ENCODE measurements around the gene TRDMT1.

TRDMT1 gene

GRCh38 chr10:17174626-17175025 lies 26.8 kb downstream of the TRDMT1 start:
- no peaks in the 10 kb centered on the region for H3K27me3 ChIP-seq (ENCODE audit: insufficient read depth, low read length)
- H3K36me3 ChIP-seq (ENCODE audit: insufficient read depth, low read length): no peaks in the 10 kb centered on the region
- peaks cover 18% of the 10 kb centered on the region for H3K4me1 ChIP-seq (ENCODE audit: insufficient read depth, low read length)
- H3K9me3 ChIP-seq (ENCODE audit: low read length): no peaks in the 10 kb centered on the region
- H2AFZ ChIP-seq (ENCODE audit: low read depth, low read length): no peak overlapping the region
- no peak overlapping the region for H3K4me3 ChIP-seq (ENCODE audit: low read length)

- no peaks in the 10 kb centered on the region for H3K9me3 ChIP-seq (ENCODE audit: low read length)
- peaks cover 2% of the 10 kb centered on the region for H3K36me3 ChIP-seq (ENCODE audit: insufficient read depth, low read length)
- H2AFZ ChIP-seq (ENCODE audit: low read depth, low read length): no peak overlapping the region
- peaks cover 23% of the 10 kb centered on the region for H3K4me1 ChIP-seq (ENCODE audit: insufficient read depth, low read length)
- H3K27me3 ChIP-seq (ENCODE audit: insufficient read depth, low read length): no peaks in the 10 kb centered on the region
- no peak overlapping the region for H3K4me3 ChIP-seq (ENCODE audit: low read length)
These were observed 30.3 kb downstream of the TRDMT1 start for GRCh38 chr10:17171141-17171641.

GRCh38 chr10:17169803-17170202 lies 31.7 kb downstream of the TRDMT1 start:
- Histone ChIP-seq H3K27me3 (ENCODE audit: insufficient read depth, low read length) (no peaks in the 10 kb centered on the region), H3K36me3 (ENCODE audit: insufficient read depth, low read length) (peaks cover 2% of the 10 kb centered on the region), H2AFZ (ENCODE audit: low read depth, low read length) (no peak overlapping the region), H3K4me3 (ENCODE audit: low read length) (no peak overlapping the region), H3K9me3 (ENCODE audit: low read length) (no peaks in the 10 kb centered on the region), H3K4me1 (ENCODE audit: insufficient read depth, low read length) (peaks cover 11% of the 10 kb centered on the region)

- no peaks in the 10 kb centered on the region for H3K9me3 ChIP-seq (ENCODE audit: low read length)
- H3K4me3 ChIP-seq (ENCODE audit: low read length): no peak overlapping the region
- H3K4me1 ChIP-seq (ENCODE audit: insufficient read depth, low read length): peaks cover 9% of the 10 kb centered on the region
- H3K27me3 ChIP-seq (ENCODE audit: insufficient read depth, low read length): no peaks in the 10 kb centered on the region
- H3K36me3 ChIP-seq (ENCODE audit: insufficient read depth, low read length): peaks cover 2% of the 10 kb centered on the region
- no peak overlapping the region for H2AFZ ChIP-seq (ENCODE audit: low read depth, low read length)
These were observed 34.8 kb downstream of the TRDMT1 start for GRCh38 chr10:17166699-17167098.

- H3K27me3 ChIP-seq (ENCODE audit: insufficient read depth, low read length): no peaks in the 10 kb centered on the region
- H3K9me3 ChIP-seq (ENCODE audit: low read length): no peaks in the 10 kb centered on the region
- H3K36me3 ChIP-seq (ENCODE audit: insufficient read depth, low read length): no peaks in the 10 kb centered on the region
- no peaks in the 10 kb centered on the region for H3K4me1 ChIP-seq (ENCODE audit: insufficient read depth, low read length)
- no peak overlapping the region for H3K4me3 ChIP-seq (ENCODE audit: low read length)
- H2AFZ ChIP-seq (ENCODE audit: low read depth, low read length): no peak overlapping the region
These were observed 38.6 kb downstream of the TRDMT1 start for GRCh38 chr10:17162828-17163227.

GRCh38 chr10:17161775-17162174 lies 39.7 kb downstream of the TRDMT1 start:
- H3K9me3 ChIP-seq (ENCODE audit: low read length): no peaks in the 10 kb centered on the region

GRCh38 chr10:17157024-17157423 lies 44.4 kb downstream of the TRDMT1 start:
- peaks cover 7% of the 10 kb centered on the region for H3K36me3 ChIP-seq (ENCODE audit: insufficient read depth, low read length)
- H3K4me1 ChIP-seq (ENCODE audit: insufficient read depth, low read length): peaks cover 3% of the 10 kb centered on the region
- no peak overlapping the region for H3K4me3 ChIP-seq (ENCODE audit: low read length)
- H3K27me3 ChIP-seq (ENCODE audit: insufficient read depth, low read length): no peaks in the 10 kb centered on the region
- H3K9me3 ChIP-seq (ENCODE audit: low read length): no peaks in the 10 kb centered on the region
- H2AFZ ChIP-seq (ENCODE audit: low read depth, low read length): no peak overlapping the region

More at GRCh38 chr10:17161775-17162174, 39.7 kb downstream of the TRDMT1 start:
- Histone ChIP-seq H3K36me3 (ENCODE audit: insufficient read depth, low read length) (peaks cover 2% of the 10 kb centered on the region), H2AFZ (ENCODE audit: low read depth, low read length) (no peak overlapping the region), H3K4me3 (ENCODE audit: low read length) (no peak overlapping the region), H3K27me3 (ENCODE audit: insufficient read depth, low read length) (no peaks in the 10 kb centered on the region), H3K4me1 (ENCODE audit: insufficient read depth, low read length) (no peaks in the 10 kb centered on the region)

GRCh38 chr10:17155826-17156225 lies 45.6 kb downstream of the TRDMT1 start:
- no peaks in the 10 kb centered on the region for H3K9me3 ChIP-seq (ENCODE audit: low read length)
- no peaks in the 10 kb centered on the region for H3K27me3 ChIP-seq (ENCODE audit: insufficient read depth, low read length)
- peaks cover 7% of the 10 kb centered on the region for H3K36me3 ChIP-seq (ENCODE audit: insufficient read depth, low read length)
- no peak overlapping the region for H3K4me3 ChIP-seq (ENCODE audit: low read length)
- peaks cover 7% of the 10 kb centered on the region for H3K4me1 ChIP-seq (ENCODE audit: insufficient read depth, low read length)
- no peak overlapping the region for H2AFZ ChIP-seq (ENCODE audit: low read depth, low read length)

GRCh38 chr10:17154116-17154515 lies 47.4 kb downstream of the TRDMT1 start:
- peaks cover 7% of the 10 kb centered on the region for H3K36me3 ChIP-seq (ENCODE audit: insufficient read depth, low read length)
- no peaks in the 10 kb centered on the region for H3K27me3 ChIP-seq (ENCODE audit: insufficient read depth, low read length)
- no peak overlapping the region for H2AFZ ChIP-seq (ENCODE audit: low read depth, low read length)
- no peaks in the 10 kb centered on the region for H3K9me3 ChIP-seq (ENCODE audit: low read length)
- no peak overlapping the region for H3K4me3 ChIP-seq (ENCODE audit: low read length)
- peaks cover 7% of the 10 kb centered on the region for H3K4me1 ChIP-seq (ENCODE audit: insufficient read depth, low read length)

GRCh38 chr10:17153321-17153720 lies 48.2 kb downstream of the TRDMT1 start:
- Histone ChIP-seq H3K4me1 (ENCODE audit: insufficient read depth, low read length) (peaks cover 10% of the 10 kb centered on the region), H3K27me3 (ENCODE audit: insufficient read depth, low read length) (no peaks in the 10 kb centered on the region), H3K36me3 (ENCODE audit: insufficient read depth, low read length) (peaks cover 7% of the 10 kb centered on the region), H3K9me3 (ENCODE audit: low read length) (no peaks in the 10 kb centered on the region), H3K4me3 (ENCODE audit: low read length) (no peak overlapping the region), H2AFZ (ENCODE audit: low read depth, low read length) (no peak overlapping the region)

- Histone ChIP-seq H2AFZ (ENCODE audit: low read depth, low read length) (no peak overlapping the region), H3K27me3 (ENCODE audit: insufficient read depth, low read length) (no peaks in the 10 kb centered on the region), H3K36me3 (ENCODE audit: insufficient read depth, low read length) (peaks cover 5% of the 10 kb centered on the region), H3K4me3 (ENCODE audit: low read length) (no peak overlapping the region), H3K4me1 (ENCODE audit: insufficient read depth, low read length) (peaks cover 20% of the 10 kb centered on the region), H3K9me3 (ENCODE audit: low read length) (no peaks in the 10 kb centered on the region)
These were observed 49.8 kb downstream of the TRDMT1 start for GRCh38 chr10:17151716-17152115.

GRCh38 chr10:17147884-17148489 lies 53.5 kb downstream of the TRDMT1 start:
- no peaks in the 10 kb centered on the region for H3K9me3 ChIP-seq (ENCODE audit: low read length)
- peaks cover 20% of the 10 kb centered on the region for H3K4me1 ChIP-seq (ENCODE audit: insufficient read depth, low read length)
- H3K4me3 ChIP-seq (ENCODE audit: low read length): no peak overlapping the region
- peaks cover 2% of the 10 kb centered on the region for H3K36me3 ChIP-seq (ENCODE audit: insufficient read depth, low read length)
- no peaks in the 10 kb centered on the region for H3K27me3 ChIP-seq (ENCODE audit: insufficient read depth, low read length)
- H2AFZ ChIP-seq (ENCODE audit: low read depth, low read length): no peak overlapping the region

- no peaks in the 10 kb centered on the region for H3K36me3 ChIP-seq (ENCODE audit: insufficient read depth, low read length)
- no peak overlapping the region for H2AFZ ChIP-seq (ENCODE audit: low read depth, low read length)
- no peaks in the 10 kb centered on the region for H3K9me3 ChIP-seq (ENCODE audit: low read length)
- H3K4me3 ChIP-seq (ENCODE audit: low read length): no peak overlapping the region
- H3K27me3 ChIP-seq (ENCODE audit: insufficient read depth, low read length): no peaks in the 10 kb centered on the region
- peaks cover 16% of the 10 kb centered on the region for H3K4me1 ChIP-seq (ENCODE audit: insufficient read depth, low read length)
These were observed 54.6 kb downstream of the TRDMT1 start for GRCh38 chr10:17146892-17147291.

GRCh38 chr10:17145239-17145638 lies 56.2 kb downstream of the TRDMT1 start:
- peaks cover 13% of the 10 kb centered on the region for H3K4me1 ChIP-seq (ENCODE audit: insufficient read depth, low read length)
- no peak overlapping the region for H2AFZ ChIP-seq (ENCODE audit: low read depth, low read length)
- no peak overlapping the region for H3K4me3 ChIP-seq (ENCODE audit: low read length)
- no peaks in the 10 kb centered on the region for H3K27me3 ChIP-seq (ENCODE audit: insufficient read depth, low read length)
- H3K36me3 ChIP-seq (ENCODE audit: insufficient read depth, low read length): no peaks in the 10 kb centered on the region
- H3K9me3 ChIP-seq (ENCODE audit: low read length): no peaks in the 10 kb centered on the region
